PC-3 (cell line): Measurements from ENCODE around the gene ALDH7A1. TPM values are rescaled to one million over a fixed set of nuclear protein-coding genes. Genes with fewer than 3 reads are reported as not detected.

Experiments used
- ATAC-seq: fragments of 200-7000 bp; cut with Tn5 transposase; 2 replicates; pipeline ENCODE4 v1.9.1; 2020; ENCODE audit warnings: mild to moderate bottlenecking, moderate library complexity
- BruUV-seq: library from RNA; stranded (reverse); fragments of 400-500 nt; replicated peaks from 2 replicates; lab custom pipeline; 2021; lab: Mats Ljungman, UMichigan
- CTCF ChIA-PET: fragments of 300-600 bp; sonication (Branson Sonifier 250); formaldehyde crosslinking; loops from one replicate; lab custom pipeline; 2022; ENCODE audit warnings: antibody characterized with exemption; lab: Charles Lee
- POLR2A ChIA-PET: fragments of 300-600 bp; sonication (Branson Sonifier 250); formaldehyde crosslinking; loops from one replicate; lab custom pipeline; 2022; ENCODE audit warnings: antibody characterized with exemption; ENCODE audit not compliant: unreplicated experiment; lab: Charles Lee
- DNase-seq: peaks from one replicate; pipeline ENCODE4 v3.0.0-alpha.2; 2015
- H2AFZ ChIP-seq: fragments of 300-600 bp; sonication (generic); 2 replicates; pipeline ENCODE4 v1.6.0; 2016; ENCODE audit warnings: antibody characterized with exemption, low read length
- H3F3A ChIP-seq: fragments of 300-600 bp; sonication (generic); one replicate; pipeline ENCODE4 v1.6.0; 2017; ENCODE audit warnings: antibody characterized with exemption, low read length, control low read depth, mild to moderate bottlenecking; ENCODE audit not compliant: unreplicated experiment
- H3K27ac ChIP-seq: fragments of 300-600 bp; sonication (generic); 2 replicates; pipeline ENCODE4 v1.5.1; 2016; ENCODE audit warnings: mild to moderate bottlenecking, low read length
- H3K27me3 ChIP-seq: fragments of 300-600 bp; sonication (generic); 2 replicates; pipeline ENCODE4 v1.6.1; 2016; ENCODE audit warnings: low read length, mixed read lengths
- H3K36me3 ChIP-seq: fragments of 300-600 bp; sonication (generic); 2 replicates; pipeline ENCODE4 v1.6.1; 2016; ENCODE audit warnings: low read depth, mixed run types, low read length, mixed read lengths
- H3K4me1 ChIP-seq: fragments of 300-600 bp; sonication (generic); 2 replicates; pipeline ENCODE4 v1.5.1; 2016; ENCODE audit warnings: low read length; ENCODE audit not compliant: insufficient read depth
- H3K4me2 ChIP-seq: fragments of 300-600 bp; sonication (generic); 2 replicates; pipeline ENCODE4 v1.6.0; 2016; ENCODE audit warnings: low read length
- H3K4me3 ChIP-seq: fragments of 300-600 bp; sonication (generic); 2 replicates; pipeline ENCODE4 v1.5.1; 2016; ENCODE audit warnings: mild to moderate bottlenecking, low read length, mixed read lengths
- H3K79me2 ChIP-seq: fragments of 300-600 bp; sonication (generic); 2 replicates; pipeline ENCODE4 v1.6.1; 2017; ENCODE audit warnings: low read length, mixed read lengths
- H3K9ac ChIP-seq: fragments of 300-600 bp; sonication (generic); 2 replicates; pipeline ENCODE4 v1.6.0; 2016; ENCODE audit warnings: mild to moderate bottlenecking, low read length
- H3K9me2 ChIP-seq: fragments of 300-600 bp; sonication (generic); replicated peaks from 2 replicates; pipeline ENCODE4 v1.6.1; 2016; ENCODE audit warnings: mixed run types, low read length, mixed read lengths
- H3K9me3 ChIP-seq: fragments of 300-600 bp; sonication (generic); 2 replicates; pipeline ENCODE4 v1.6.1; 2016; ENCODE audit warnings: low read length, mixed read lengths
- H4K20me1 ChIP-seq: fragments of 300-600 bp; sonication (generic); 2 replicates; pipeline ENCODE4 v1.6.1; 2016; ENCODE audit warnings: low read length, mixed read lengths
- CTCF ChIP-seq: fragments of 300-600 bp; sonication (generic); conservative IDR thresholded peaks from 2 replicates; pipeline ENCODE4 v1.5.1; 2017; ENCODE audit warnings: antibody characterized with exemption, low read depth, mild to moderate bottlenecking, low read length
- EZH2 ChIP-seq: fragments of 300-600 bp; sonication (generic); IDR thresholded peaks from one replicate; pipeline ENCODE4 v1.6.1; 2017; ENCODE audit warnings: antibody characterized with exemption, mild to moderate bottlenecking, low read length; ENCODE audit not compliant: unreplicated experiment
- EZH2phosphoT487 ChIP-seq: fragments of 300-600 bp; sonication (generic); IDR thresholded peaks from 2 replicates; pipeline ENCODE4 v1.6.1; 2018; ENCODE audit warnings: mild to moderate bottlenecking, antibody characterized with exemption, low read length, borderline replicate concordance
- intact Hi-C: fragments of 100-400 bp; cut with micrococcal nuclease; formaldehyde crosslinking; loops from 2 replicates; pipeline ENCODE4 v1.9.0; 2023
- total RNA-seq: library from RNA; depleted of rRNA; stranded (reverse); fragments of >200 nt; gene quantifications from 2 replicates; pipeline ENCODE4 v1.2.3, GENCODE V29; 2014

ALDH7A1 gene
- total RNA-seq, 1 experiment from 2014 or later: 45.9 TPM

GRCh38 chr5:126615286-126615685 lies 20.3 kb upstream of the ALDH7A1 start:
- H3K9me2 ChIP-seq: no peaks in the 10 kb centered on the region
- no peaks in the 10 kb centered on the region for H3K9me3 ChIP-seq
- no peak overlapping the region for H3K4me2 ChIP-seq
- no peak overlapping the region for H2AFZ ChIP-seq
- ChIA-PET CTCF (no interaction called here), POLR2A (no interaction called here)
- no peaks in the 10 kb centered on the region for H3K27me3 ChIP-seq
- BruUV-seq: no TSS peak
- H3K4me3 ChIP-seq: no peak overlapping the region
- H3K79me2 ChIP-seq: peaks cover 58% of the 10 kb centered on the region
- DNase-seq (no peak), ATAC-seq (no peak)
- no peaks in the 10 kb centered on the region for H3F3A ChIP-seq
- intact Hi-C loops: no loop called here
- H4K20me1 ChIP-seq: no peaks in the 10 kb centered on the region; the same call in 1 of the 2 replicates
- no peak overlapping the region for H3K27ac ChIP-seq
- peaks cover 3% of the 10 kb centered on the region for H3K36me3 ChIP-seq
- no peaks in the 10 kb centered on the region for H3K4me1 ChIP-seq
- H3K9ac ChIP-seq: no peak overlapping the region
- no peak for TF ChIP-seq EZH2
- TF ChIP-seq CTCF: no peak
- TF ChIP-seq EZH2phosphoT487: no peak

- H2AFZ ChIP-seq: no peak overlapping the region
- no peaks in the 10 kb centered on the region for H3K27me3 ChIP-seq
- no peak for DNase-seq
- no peak overlapping the region for H3K9ac ChIP-seq
- H4K20me1 ChIP-seq: no peaks in the 10 kb centered on the region; the same call in 1 of the 2 replicates
- H3F3A ChIP-seq: no peaks in the 10 kb centered on the region
- no peak overlapping the region for H3K4me3 ChIP-seq
- H3K27ac ChIP-seq: no peak overlapping the region
- peaks cover 8% of the 10 kb centered on the region for H3K36me3 ChIP-seq
- intact Hi-C loops: no loop called here
- TF ChIP-seq EZH2 (no peak), EZH2phosphoT487 (no peak)
- H3K9me3 ChIP-seq: no peaks in the 10 kb centered on the region
- POLR2A ChIA-PET: no interaction called here
- CTCF ChIA-PET: no interaction called here
- H3K79me2 ChIP-seq: peaks cover 71% of the 10 kb centered on the region
- H3K9me2 ChIP-seq: no peaks in the 10 kb centered on the region
- BruUV-seq: no TSS peak
- no peak overlapping the region for H3K4me2 ChIP-seq
- H3K4me1 ChIP-seq: no peaks in the 10 kb centered on the region
- no peak for ATAC-seq
These were observed 19.0 kb upstream of the ALDH7A1 start for GRCh38 chr5:126613941-126614592.

- no peak for TF ChIP-seq EZH2phosphoT487
- TF ChIP-seq CTCF: no peak
- BruUV-seq: no TSS peak
- no peak for ATAC-seq
- peaks cover 14% of the 10 kb centered on the region for H4K20me1 ChIP-seq
- CTCF ChIA-PET: no interaction called here
- POLR2A ChIA-PET: no interaction called here
- H3K36me3 ChIP-seq: peaks cover 17% of the 10 kb centered on the region
- H3K79me2 ChIP-seq: peaks cover 97% of the 10 kb centered on the region
- H2AFZ ChIP-seq: no peak overlapping the region
- DNase-seq: no peak
- intact Hi-C loops: no loop called here
- H3K27ac ChIP-seq: no peak overlapping the region
- no peaks in the 10 kb centered on the region for H3K9me3 ChIP-seq
- H3K4me3 ChIP-seq: no peak overlapping the region
- H3K27me3 ChIP-seq: no peaks in the 10 kb centered on the region
- peaks cover under 1% of the 10 kb centered on the region; the same call in 1 of the 2 replicates for H3K4me1 ChIP-seq
- H3K4me2 ChIP-seq: no peak overlapping the region
- H3F3A ChIP-seq: no peaks in the 10 kb centered on the region
- no peaks in the 10 kb centered on the region for H3K9me2 ChIP-seq
- no peak overlapping the region for H3K9ac ChIP-seq
These were observed 15.6 kb upstream of the ALDH7A1 start for GRCh38 chr5:126610616-126611015.
